GM23338 (cell line): ENCODE results near the gene INPPL1. TPM values are rescaled to one million over a fixed set of nuclear protein-coding genes. Genes with fewer than 3 reads are reported as not detected.

Source experiments
- ATAC-seq: fragments of 200-7000 bp; cut with Tn5 transposase; 3 replicates; pipeline ENCODE4 v1.9.1; 2020
- DNase-seq: peaks from one replicate; pipeline ENCODE4 v3.0.0-alpha.2; 2015; ENCODE audit warnings: low spot score
- H2AFZ ChIP-seq: fragments of 200-600 bp; sonication (generic); 2 replicates; pipeline ENCODE4 v1.8.0; 2016; ENCODE audit warnings: antibody characterized with exemption, mild to moderate bottlenecking, moderate library complexity
- H3F3A ChIP-seq: fragments of 200-600 bp; sonication (generic); replicated peaks from 2 replicates; pipeline ENCODE4 v1.8.0; 2017; ENCODE audit warnings: antibody characterized with exemption, mixed run types, low read depth
- H3K27ac ChIP-seq: fragments of 200-600 bp; sonication (generic); 2 replicates; pipeline ENCODE4 v1.6.1; 2016; ENCODE audit warnings: low read depth
- H3K27me3 ChIP-seq: fragments of 200-600 bp; sonication (generic); 2 replicates; pipeline ENCODE4 v1.8.0; 2016; ENCODE audit warnings: mild to moderate bottlenecking, mixed run types, moderate library complexity; ENCODE audit not compliant: insufficient read depth
- H3K36me3 ChIP-seq: fragments of 200-600 bp; sonication (generic); 2 replicates; pipeline ENCODE4 v1.8.0; 2016; ENCODE audit warnings: mild to moderate bottlenecking; ENCODE audit not compliant: insufficient read depth
- H3K4me1 ChIP-seq: fragments of 200-600 bp; sonication (generic); 2 replicates; pipeline ENCODE4 v1.8.0; 2016; ENCODE audit warnings: mild to moderate bottlenecking, moderate library complexity; ENCODE audit not compliant: insufficient read depth
- H3K4me2 ChIP-seq: fragments of 200-600 bp; sonication (generic); 2 replicates; pipeline ENCODE4 v1.7.1; 2017; ENCODE audit warnings: mixed run types
- H3K4me3 ChIP-seq: fragments of 200-600 bp; sonication (generic); 2 replicates; pipeline ENCODE4 v1.6.1; 2016; ENCODE audit warnings: mixed run types
- H3K79me2 ChIP-seq: fragments of 200-600 bp; sonication (generic); replicated peaks from 2 replicates; pipeline ENCODE4 v1.8.0; 2017; ENCODE audit warnings: mild to moderate bottlenecking; ENCODE audit not compliant: insufficient read depth
- H3K9me2 ChIP-seq: fragments of 200-600 bp; sonication (generic); 2 replicates; pipeline ENCODE4 v1.8.0; 2017; ENCODE audit not compliant: insufficient read depth
- H4K20me1 ChIP-seq: fragments of 200-600 bp; sonication (generic); replicated peaks from 2 replicates; pipeline ENCODE4 v1.8.0; 2017; ENCODE audit warnings: mild to moderate bottlenecking; ENCODE audit not compliant: insufficient read depth
- H3K27ac Mint-ChIP-seq: 2 replicates; pipeline ENCODE4 v1.8.0; 2020; ENCODE audit warnings: inconsistent platforms, mild to moderate bottlenecking, moderate library complexity, mixed read lengths
- H3K27me3 Mint-ChIP-seq: 3 replicates; pipeline ENCODE4 v1.8.0; 2022; ENCODE audit warnings: low read depth, mild to moderate bottlenecking, moderate library complexity, mixed read lengths, inconsistent platforms; ENCODE audit not compliant: insufficient read depth, poor library complexity
- H3K36me3 Mint-ChIP-seq: 3 replicates; pipeline ENCODE4 v1.8.0; 2021; ENCODE audit warnings: low read depth, mild to moderate bottlenecking, inconsistent platforms, moderate library complexity, mixed read lengths
- H3K4me1 Mint-ChIP-seq: 3 replicates; pipeline ENCODE4 v1.8.0; 2020; ENCODE audit warnings: mild to moderate bottlenecking, inconsistent platforms, mixed read lengths
- H3K4me3 Mint-ChIP-seq: 3 replicates; pipeline ENCODE4 v1.8.0; 2021; ENCODE audit warnings: moderate library complexity, mild to moderate bottlenecking, inconsistent platforms, mixed read lengths
- H3K9me3 Mint-ChIP-seq: 3 replicates; pipeline ENCODE4 v1.8.0; 2020; ENCODE audit warnings: moderate library complexity, mild to moderate bottlenecking, inconsistent platforms, mixed read lengths
- CREB1 ChIP-seq: fragments of 250-450 bp; sonication (Bioruptor Pico); IDR thresholded peaks from 2 replicates; pipeline ENCODE4 v1.5.0; 2020; ENCODE audit warnings: low read depth, mild to moderate bottlenecking, moderate library complexity
- CTCF ChIP-seq, 2 experiments: fragments of 200-600 bp in 1 of 2; sonication (generic) in 1 of 2; conservative IDR thresholded peaks; 2 replicates each; pipeline versions ENCODE4 v1.5.1 to v1.6.1; 2016 to 2017; ENCODE audit warnings: antibody characterized with exemption in 2 of 2, low read depth in 2 of 2, mild to moderate bottlenecking in 2 of 2, moderate library complexity in 1 of 2
- ETS1 ChIP-seq: IDR thresholded peaks from 2 replicates; pipeline ENCODE4 v1.6.1; 2016; ENCODE audit warnings: antibody characterized with exemption
- EZH2 ChIP-seq: fragments of 200-600 bp; sonication (generic); IDR thresholded peaks from one replicate; pipeline ENCODE4 v1.8.0; 2017; ENCODE audit warnings: antibody characterized with exemption, mild to moderate bottlenecking, low read depth; ENCODE audit not compliant: unreplicated experiment
- EZH2phosphoT487 ChIP-seq: fragments of 200-600 bp; sonication (generic); IDR thresholded peaks from one replicate; pipeline ENCODE4 v1.8.1; 2018; ENCODE audit warnings: antibody characterized with exemption; ENCODE audit not compliant: unreplicated experiment
- JUNB ChIP-seq: IDR thresholded peaks from one replicate; pipeline ENCODE4 v1.6.1; 2016; ENCODE audit warnings: antibody characterized with exemption; ENCODE audit not compliant: unreplicated experiment
- REST ChIP-seq: IDR thresholded peaks from one replicate; pipeline ENCODE4 v1.6.1; 2018; ENCODE audit warnings: antibody characterized with exemption; ENCODE audit not compliant: unreplicated experiment
- STAT1 ChIP-seq: IDR thresholded peaks from one replicate; pipeline ENCODE4 v1.6.1; 2016; ENCODE audit warnings: antibody characterized with exemption; ENCODE audit not compliant: unreplicated experiment
- ZNF114 ChIP-seq: fragments of 250-450 bp; sonication (Bioruptor Pico); IDR thresholded peaks from 2 replicates; pipeline ENCODE4 v1.5.0; 2020; ENCODE audit warnings: mild to moderate bottlenecking, moderate library complexity
- ZNF331 ChIP-seq: fragments of 250-450 bp; sonication (Bioruptor Pico); IDR thresholded peaks from 2 replicates; pipeline ENCODE4 v1.5.0; 2020; ENCODE audit warnings: low read depth, mild to moderate bottlenecking, moderate library complexity
- polyA plus RNA-seq: library from polyadenylated mRNA; unstranded; fragments of >200 nt; fragmentation: Nextera tagmentation; extraction: Ambion mirVana; gene quantifications from 2 replicates; pipeline ENCODE4 v1.2.1, GENCODE V29; 2016
- total RNA-seq: library from RNA; depleted of rRNA; stranded (reverse); fragments of >200 nt; shearing (Covaris generic); gene quantifications from 2 replicates; pipeline ENCODE4 v1.2.3, GENCODE V29; 2014

The INPPL1 gene
- total and polyA plus RNA-seq, 2 experiments from 2014 or later, result 21.5 to 54.7 TPM

- TF ChIP-seq ZNF331 (CRISPR knock-in tag), result no peak
Observed at GRCh38 chr11:72229925-72230763, 5.6 kb downstream of the INPPL1 start (continued).

GRCh38 chr11:72230764-72231365 lies 6.3 kb downstream of the INPPL1 start:
- no peak overlapping the region for H3K27ac ChIP-seq
- H3K27me3 ChIP-seq, result peaks cover 3% of the 10 kb centered on the region; the same call in 1 of the 2 replicates
- peaks cover 9% of the 10 kb centered on the region for H3K27me3 Mint-ChIP-seq
- H3K4me3 ChIP-seq, result no peak overlapping the region
- H3K4me2 ChIP-seq, result no peak overlapping the region
- H3K27ac Mint-ChIP-seq, result no peak overlapping the region
- peaks cover 69% of the 10 kb centered on the region for H3K36me3 Mint-ChIP-seq
- H3K4me1 Mint-ChIP-seq, result peaks cover 12% of the 10 kb centered on the region
- H3K4me3 Mint-ChIP-seq, result no peak overlapping the region
- TF ChIP-seq CREB1 (CRISPR knock-in tag) (no peak), STAT1 (no peak), ETS1 (no peak), ZNF114 (CRISPR knock-in tag) (no peak), JUNB (no peak), ZNF331 (CRISPR knock-in tag) (no peak)
- H3K4me1 ChIP-seq, result peaks cover 9% of the 10 kb centered on the region
- ATAC-seq (no peak), DNase-seq (no peak)
- H3K36me3 ChIP-seq, result no peaks in the 10 kb centered on the region; the same call in 1 of the 2 replicates
- no peaks in the 10 kb centered on the region for H3F3A ChIP-seq
- peaks cover 12% of the 10 kb centered on the region for H4K20me1 ChIP-seq
- peaks cover 11% of the 10 kb centered on the region for H3K79me2 ChIP-seq
- no peak overlapping the region for H2AFZ ChIP-seq
- no peaks in the 10 kb centered on the region for H3K9me2 ChIP-seq
- no peaks in the 10 kb centered on the region for H3K9me3 Mint-ChIP-seq

GRCh38 chr11:72231396-72232259 lies 7.1 kb downstream of the INPPL1 start:
- Mint-ChIP-seq H3K27me3 (peaks cover 12% of the 10 kb centered on the region), H3K4me3 (no peak overlapping the region), H3K36me3 (peaks cover 72% of the 10 kb centered on the region), H3K9me3 (no peaks in the 10 kb centered on the region), H3K27ac (no peak overlapping the region), H3K4me1 (peaks cover 5% of the 10 kb centered on the region)
- Histone ChIP-seq H4K20me1 (peaks cover 7% of the 10 kb centered on the region; the same call in 1 of the 2 replicates), H3K36me3 (no peaks in the 10 kb centered on the region; the same call in 1 of the 2 replicates), H3F3A (no peaks in the 10 kb centered on the region), H3K4me1 (0 out of 2 replicates have a peak, but pooled peaks cover under 1% of the 10 kb centered on the region), H3K27me3 (no peaks in the 10 kb centered on the region), H3K4me3 (no peak overlapping the region), H3K79me2 (peaks cover 4% of the 10 kb centered on the region; the same call in 1 of the 2 replicates), H2AFZ (no peak overlapping the region), H3K9me2 (no peaks in the 10 kb centered on the region), H3K4me2 (no peak overlapping the region), H3K27ac (no peak overlapping the region)
- ATAC-seq (no peak), DNase-seq (no peak)
- TF ChIP-seq ETS1 (no peak), REST (no peak), ZNF114 (CRISPR knock-in tag) (no peak), STAT1 (no peak), EZH2phosphoT487 (no peak), JUNB (no peak), EZH2 (no peak), CREB1 (CRISPR knock-in tag) (no peak), CTCF (conservative IDR thresholded peaks at IDR 0.05; ENCODE audit: low read depth in 2 of 2) (no peak)
